Suprapubic skin (tissue), 4 donors: Measurements from ENCODE around the gene RELN.

Experiments used
- EP300 ChIP-seq: sonication (generic); formaldehyde crosslinking; IDR thresholded peaks from one replicate; pipeline ENCODE4 v1.6.1; 2017; ENCODE audit warnings: antibody characterized with exemption
- POLR2A ChIP-seq, 2 donors: fragments of 450-650 bp; IDR thresholded peaks; one replicate each; pipeline ENCODE4 v1.6.1; 2017; ENCODE audit warnings: antibody characterized with exemption in 2 of 2, mild to moderate bottlenecking in 2 of 2, moderate library complexity in 2 of 2
- POLR2AphosphoS5 ChIP-seq, 3 donors: sonication (generic); formaldehyde crosslinking; IDR thresholded peaks; one replicate each; pipeline ENCODE4 v1.6.1; 2017; ENCODE audit warnings: antibody characterized with exemption in 3 of 3
- TF ChIP-seq, protein P1 (sequence below), 2 donors: fragments of 200-600 bp in 1 of 2; fragments of 450-650 bp in 1 of 2; sonication (generic) in 1 of 2; IDR thresholded peaks; one replicate each; pipeline ENCODE4 v1.5.1; 2016 to 2019; ENCODE audit warnings: antibody characterized with exemption in 2 of 2, mild to moderate bottlenecking in 1 of 2, moderate library complexity in 1 of 2

DNA sequence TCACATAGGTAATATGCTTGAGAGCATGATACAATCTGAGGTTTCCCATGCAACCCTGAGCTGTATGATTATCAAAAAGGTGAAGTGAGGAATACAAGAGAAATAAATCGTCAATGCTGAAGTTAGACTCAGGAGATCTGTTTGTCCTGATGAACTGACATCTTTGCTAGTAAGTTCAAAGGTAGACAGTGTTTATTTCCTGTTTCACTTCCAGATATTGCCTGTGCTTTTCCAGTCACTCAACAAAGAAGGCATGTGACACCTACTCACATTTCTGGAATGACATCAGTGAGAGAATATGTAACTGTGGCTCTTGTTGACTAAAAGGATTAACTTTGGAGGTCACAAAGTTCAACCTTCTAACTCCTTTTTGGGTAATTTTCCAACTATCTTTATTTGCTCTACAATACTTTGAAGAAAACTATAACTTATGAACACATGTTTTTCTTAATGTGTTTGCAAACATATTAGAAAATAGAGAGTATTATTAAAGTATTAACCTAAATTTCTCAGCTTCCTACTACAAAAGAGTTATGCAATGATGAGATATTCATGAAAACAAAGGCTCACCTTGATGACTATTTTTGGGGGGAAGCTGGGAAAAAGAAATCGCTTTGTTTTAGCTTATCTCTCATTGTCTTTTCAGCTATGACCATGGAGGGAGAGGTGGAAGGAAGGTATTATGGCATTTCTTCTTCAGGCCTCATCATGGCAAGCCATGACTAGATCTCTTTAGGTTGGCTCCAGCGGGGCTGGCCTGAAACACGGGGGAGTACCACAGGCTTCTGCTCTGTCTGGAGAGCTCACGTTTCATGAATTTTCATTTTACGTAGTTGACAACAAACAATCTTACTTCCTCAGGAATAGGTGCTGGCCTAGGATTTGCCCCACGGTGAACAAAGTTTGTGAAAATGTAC, 328.7 kb downstream of the RELN start:
- TF ChIP-seq, protein P1, sequence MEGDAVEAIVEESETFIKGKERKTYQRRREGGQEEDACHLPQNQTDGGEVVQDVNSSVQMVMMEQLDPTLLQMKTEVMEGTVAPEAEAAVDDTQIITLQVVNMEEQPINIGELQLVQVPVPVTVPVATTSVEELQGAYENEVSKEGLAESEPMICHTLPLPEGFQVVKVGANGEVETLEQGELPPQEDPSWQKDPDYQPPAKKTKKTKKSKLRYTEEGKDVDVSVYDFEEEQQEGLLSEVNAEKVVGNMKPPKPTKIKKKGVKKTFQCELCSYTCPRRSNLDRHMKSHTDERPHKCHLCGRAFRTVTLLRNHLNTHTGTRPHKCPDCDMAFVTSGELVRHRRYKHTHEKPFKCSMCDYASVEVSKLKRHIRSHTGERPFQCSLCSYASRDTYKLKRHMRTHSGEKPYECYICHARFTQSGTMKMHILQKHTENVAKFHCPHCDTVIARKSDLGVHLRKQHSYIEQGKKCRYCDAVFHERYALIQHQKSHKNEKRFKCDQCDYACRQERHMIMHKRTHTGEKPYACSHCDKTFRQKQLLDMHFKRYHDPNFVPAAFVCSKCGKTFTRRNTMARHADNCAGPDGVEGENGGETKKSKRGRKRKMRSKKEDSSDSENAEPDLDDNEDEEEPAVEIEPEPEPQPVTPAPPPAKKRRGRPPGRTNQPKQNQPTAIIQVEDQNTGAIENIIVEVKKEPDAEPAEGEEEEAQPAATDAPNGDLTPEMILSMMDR (IDR thresholded peaks at IDR 0.05), result no peak
- TF ChIP-seq POLR2AphosphoS5 (IDR thresholded peaks at IDR 0.05) (no peak), POLR2A (IDR thresholded peaks at IDR 0.05) (no peak), EP300 (no peak)
